ENCODE results near the gene RNF152. TPM values are rescaled to one million over a fixed set of nuclear protein-coding genes. Genes with fewer than 3 reads are reported as not detected.

Gene RNF152
- total RNA-seq, 1 experiment from 2014 or later: 2.0 TPM

GRCh38 chr18:61851940-61852451 is 40.8 kb downstream of the RNF152 start:
- Histone ChIP-seq H3K79me2 (ENCODE audit: low read length) (no peaks in the 10 kb centered on the region), H4K20me1 (ENCODE audit: low read length) (no peaks in the 10 kb centered on the region), H3K9me3 (ENCODE audit: low read length) (no peaks in the 10 kb centered on the region), H3K4me3 (ENCODE audit: low read length) (no peak overlapping the region), H2AFZ (ENCODE audit: low read length) (no peak overlapping the region), H3F3A (ENCODE audit: low read length, unreplicated experiment) (no peaks in the 10 kb centered on the region), H3K9me2 (replicated peaks; ENCODE audit: low read length) (no peaks in the 10 kb centered on the region), H3K27me3 (ENCODE audit: low read length) (no peaks in the 10 kb centered on the region), H3K36me3 (ENCODE audit: low read depth, low read length) (no peaks in the 10 kb centered on the region), H3K4me1 (ENCODE audit: insufficient read depth, low read length) (no peaks in the 10 kb centered on the region), H3K4me2 (ENCODE audit: low read length) (no peak overlapping the region), H3K27ac (ENCODE audit: low read length) (no peak overlapping the region), H3K9ac (ENCODE audit: low read length) (no peak overlapping the region)
- DNase-seq: no peak
- intact Hi-C loops (cut with micrococcal nuclease): no loop called here
- BruUV-seq (replicated peaks): no TSS peak
- TF ChIP-seq EZH2phosphoT487 (IDR thresholded peaks at IDR 0.05; ENCODE audit: borderline replicate concordance, low read length) (no peak), EZH2 (IDR thresholded peaks at IDR 0.05; ENCODE audit: low read length, unreplicated experiment) (no peak)
- TF ChIP-seq, protein P1, sequence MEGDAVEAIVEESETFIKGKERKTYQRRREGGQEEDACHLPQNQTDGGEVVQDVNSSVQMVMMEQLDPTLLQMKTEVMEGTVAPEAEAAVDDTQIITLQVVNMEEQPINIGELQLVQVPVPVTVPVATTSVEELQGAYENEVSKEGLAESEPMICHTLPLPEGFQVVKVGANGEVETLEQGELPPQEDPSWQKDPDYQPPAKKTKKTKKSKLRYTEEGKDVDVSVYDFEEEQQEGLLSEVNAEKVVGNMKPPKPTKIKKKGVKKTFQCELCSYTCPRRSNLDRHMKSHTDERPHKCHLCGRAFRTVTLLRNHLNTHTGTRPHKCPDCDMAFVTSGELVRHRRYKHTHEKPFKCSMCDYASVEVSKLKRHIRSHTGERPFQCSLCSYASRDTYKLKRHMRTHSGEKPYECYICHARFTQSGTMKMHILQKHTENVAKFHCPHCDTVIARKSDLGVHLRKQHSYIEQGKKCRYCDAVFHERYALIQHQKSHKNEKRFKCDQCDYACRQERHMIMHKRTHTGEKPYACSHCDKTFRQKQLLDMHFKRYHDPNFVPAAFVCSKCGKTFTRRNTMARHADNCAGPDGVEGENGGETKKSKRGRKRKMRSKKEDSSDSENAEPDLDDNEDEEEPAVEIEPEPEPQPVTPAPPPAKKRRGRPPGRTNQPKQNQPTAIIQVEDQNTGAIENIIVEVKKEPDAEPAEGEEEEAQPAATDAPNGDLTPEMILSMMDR (conservative IDR thresholded peaks at IDR 0.05; ENCODE audit: low read depth, low read length): no peak
- ChIA-PET CTCF (no interaction called here), POLR2A (ENCODE audit: unreplicated experiment) (no interaction called here)
- ATAC-seq: no peak

DNA sequence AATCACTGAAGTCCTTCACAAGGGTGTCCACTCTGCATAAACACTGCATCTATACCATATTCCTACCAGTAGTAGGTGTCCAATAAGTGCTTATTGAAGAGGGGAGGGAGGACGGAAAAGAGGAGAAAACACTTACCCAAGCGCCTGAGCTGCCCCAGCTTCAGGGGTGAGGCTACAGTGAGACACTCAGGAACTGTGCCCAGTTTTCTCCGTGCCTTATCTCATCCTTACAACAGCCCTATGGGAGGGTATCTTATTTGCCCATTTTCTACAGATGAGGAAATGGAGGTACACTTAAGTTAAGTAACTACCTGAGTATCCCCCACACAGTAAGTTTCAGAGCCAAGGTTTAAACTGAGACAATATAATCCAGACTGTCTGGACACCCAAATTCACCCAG is 41.5 kb downstream of the RNF152 start:
- Histone ChIP-seq H3K9me3 (ENCODE audit: low read length) (no peaks in the 10 kb centered on the region), H3K9ac (ENCODE audit: low read length) (no peak overlapping the region), H3K79me2 (ENCODE audit: low read length) (no peaks in the 10 kb centered on the region), H3K4me3 (ENCODE audit: low read length) (no peak overlapping the region), H3K4me1 (ENCODE audit: insufficient read depth, low read length) (no peaks in the 10 kb centered on the region), H4K20me1 (ENCODE audit: low read length) (no peaks in the 10 kb centered on the region), H3K4me2 (ENCODE audit: low read length) (no peak overlapping the region), H3K27me3 (ENCODE audit: low read length) (no peaks in the 10 kb centered on the region), H3K36me3 (ENCODE audit: low read depth, low read length) (no peaks in the 10 kb centered on the region), H3K27ac (ENCODE audit: low read length) (no peak overlapping the region), H2AFZ (ENCODE audit: low read length) (no peak overlapping the region), H3K9me2 (replicated peaks; ENCODE audit: low read length) (no peaks in the 10 kb centered on the region), H3F3A (ENCODE audit: low read length, unreplicated experiment) (no peaks in the 10 kb centered on the region)
- ChIA-PET CTCF (no interaction called here), POLR2A (ENCODE audit: unreplicated experiment) (no interaction called here)
- DNase-seq (no peak), ATAC-seq (no peak)
- intact Hi-C loops (cut with micrococcal nuclease): no loop called here
- no TSS peak for BruUV-seq (replicated peaks)
- TF ChIP-seq EZH2 (IDR thresholded peaks at IDR 0.05; ENCODE audit: low read length, unreplicated experiment) (no peak), EZH2phosphoT487 (IDR thresholded peaks at IDR 0.05; ENCODE audit: borderline replicate concordance, low read length) (no peak)
- TF ChIP-seq, protein P1 (conservative IDR thresholded peaks at IDR 0.05; ENCODE audit: low read depth, low read length): no peak

DNA sequence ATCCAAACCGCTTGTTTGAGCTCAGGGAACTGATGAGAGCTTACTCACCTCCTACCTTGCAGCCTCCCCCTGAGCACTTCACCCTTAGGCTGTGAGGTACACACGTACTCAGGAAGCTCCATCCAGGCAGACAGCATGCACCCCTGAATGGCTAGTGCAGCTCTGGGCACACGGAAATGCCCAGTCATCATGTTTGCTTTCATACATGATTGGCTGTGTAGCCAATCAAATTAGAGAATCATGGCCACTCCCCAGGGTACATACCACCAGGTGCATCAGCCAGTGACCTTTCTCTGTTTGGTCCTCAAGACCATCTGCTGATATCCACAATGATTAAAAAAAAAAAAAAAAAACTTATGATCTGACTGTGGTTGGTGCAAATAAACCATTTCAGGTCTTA is 42.1 kb downstream of the RNF152 start:
- H2AFZ ChIP-seq (ENCODE audit: low read length): no peak overlapping the region
- TF ChIP-seq EZH2phosphoT487 (IDR thresholded peaks at IDR 0.05; ENCODE audit: borderline replicate concordance, low read length): no peak
- TF ChIP-seq, protein P1 (conservative IDR thresholded peaks at IDR 0.05; ENCODE audit: low read depth, low read length): no peak
- TF ChIP-seq EZH2 (IDR thresholded peaks at IDR 0.05; ENCODE audit: low read length, unreplicated experiment): no peak
- no peaks in the 10 kb centered on the region for H3K27me3 ChIP-seq (ENCODE audit: low read length)
- H3K4me1 ChIP-seq (ENCODE audit: insufficient read depth, low read length): no peaks in the 10 kb centered on the region
- no peak overlapping the region for H3K9ac ChIP-seq (ENCODE audit: low read length)
- ATAC-seq (no peak), DNase-seq (no peak)
- H3K36me3 ChIP-seq (ENCODE audit: low read depth, low read length): no peaks in the 10 kb centered on the region
- ChIA-PET CTCF (no interaction called here), POLR2A (ENCODE audit: unreplicated experiment) (no interaction called here)
- no peaks in the 10 kb centered on the region for H3F3A ChIP-seq (ENCODE audit: low read length, unreplicated experiment)
- no peaks in the 10 kb centered on the region for H3K9me3 ChIP-seq (ENCODE audit: low read length)
- H3K9me2 ChIP-seq (replicated peaks; ENCODE audit: low read length): no peaks in the 10 kb centered on the region
- H3K4me3 ChIP-seq (ENCODE audit: low read length): no peak overlapping the region
- intact Hi-C loops (cut with micrococcal nuclease): no loop called here
- H4K20me1 ChIP-seq (ENCODE audit: low read length): no peaks in the 10 kb centered on the region
- H3K27ac ChIP-seq (ENCODE audit: low read length): no peak overlapping the region
- H3K79me2 ChIP-seq (ENCODE audit: low read length): no peaks in the 10 kb centered on the region
- no TSS peak for BruUV-seq (replicated peaks)
- H3K4me2 ChIP-seq (ENCODE audit: low read length): no peak overlapping the region

Data from PC-3 (cell line).